Measurements from ENCODE around the gene MOB3A.
"Not testable (repeated sequence)": the region's sequence is repeated elsewhere in the genome, so short reads cannot be mapped to it uniquely, and the experiment has no call there.

Gene MOB3A

GRCh38 chr19:2096034-2096479 is at the start of gene MOB3A:
Gene MOB3A, minus strand, starts transcription at chr19:2096326. Its CDS starts 17,766 bp downstream, at chr19:2078560.
- DNase-seq (ENCODE audit: low spot score): peak; percentile 56

- DNase-seq (ENCODE audit: low spot score): no peak
Measured at GRCh38 chr19:2145831-2146241, 49.7 kb upstream of the MOB3A start.

- no peak for DNase-seq (ENCODE audit: low spot score)
Measured at GRCh38 chr19:2144190-2144589, 48.1 kb upstream of the MOB3A start.

DNA sequence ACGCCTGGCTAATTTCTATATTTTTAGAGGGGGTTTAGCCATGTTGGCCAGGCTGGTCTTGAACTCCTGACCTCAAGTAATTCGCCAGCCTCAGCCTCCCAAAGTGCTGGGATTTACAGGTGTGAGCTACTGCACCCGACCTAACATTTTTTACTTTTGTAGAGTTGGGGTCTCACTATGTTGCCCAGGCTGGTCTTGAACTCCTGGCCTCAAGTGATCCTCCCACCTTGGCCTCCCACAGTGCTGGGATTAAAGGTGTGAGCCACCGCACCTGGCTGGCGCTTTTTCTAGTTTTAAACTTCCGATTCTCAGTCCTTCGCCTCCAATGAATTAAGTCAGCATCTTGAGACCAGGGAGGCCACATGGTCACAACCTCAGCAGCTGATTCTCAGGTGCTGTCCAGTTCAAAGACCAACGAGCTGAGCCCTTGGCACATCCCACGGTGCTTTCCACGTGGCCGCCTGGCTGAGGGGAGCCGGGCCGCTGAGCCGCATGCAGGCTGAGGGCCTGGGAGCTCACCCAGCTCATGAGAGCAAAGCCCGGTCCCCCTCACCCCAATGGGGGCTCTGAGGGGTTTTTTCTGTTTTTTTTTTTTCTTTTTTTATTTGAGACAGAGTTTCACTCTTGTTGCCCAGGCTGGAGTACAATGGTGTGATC is 46.2 kb upstream of the MOB3A start:
- DNase-seq (ENCODE audit: low spot score): no peak

GRCh38 chr19:2140138-2140569 is 44.0 kb upstream of the MOB3A start:
- no peak for DNase-seq (ENCODE audit: low spot score)

- DNase-seq (ENCODE audit: low spot score): no peak
Measured at GRCh38 chr19:2139385-2140137, 43.4 kb upstream of the MOB3A start.

DNA sequence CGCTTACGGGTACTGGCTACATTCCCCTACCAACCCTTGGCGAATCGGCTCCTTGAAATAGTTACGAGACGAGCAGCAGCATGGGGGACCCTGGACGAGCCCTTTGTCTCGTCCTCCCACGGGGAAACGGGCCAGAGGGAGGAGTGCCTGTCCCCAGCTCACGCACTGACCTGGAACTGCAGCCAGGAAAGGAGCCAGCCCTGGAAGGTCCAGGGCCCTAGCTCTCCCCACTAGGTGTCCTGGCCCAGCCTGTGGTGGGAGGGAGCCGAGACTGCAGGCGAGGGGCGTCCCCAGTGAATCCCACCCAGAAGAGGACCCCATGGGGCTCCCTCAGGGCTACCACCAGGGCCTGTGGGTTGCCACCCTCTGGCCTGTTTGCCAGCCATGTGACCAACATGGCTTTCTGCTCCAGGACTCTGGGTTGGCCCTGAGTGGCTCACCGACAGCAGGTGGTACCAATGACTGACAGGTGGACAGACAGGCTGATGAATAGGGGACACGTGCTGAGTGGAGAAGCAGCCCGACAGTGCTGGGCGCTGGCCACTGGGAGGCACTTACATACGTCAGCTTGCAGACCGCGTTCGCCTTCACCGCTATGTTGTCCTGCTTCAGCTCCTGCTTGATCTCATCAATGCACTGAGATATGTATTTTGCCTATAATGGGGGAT is 42.1 kb upstream of the MOB3A start:
- no peak for DNase-seq (ENCODE audit: low spot score)

DNA sequence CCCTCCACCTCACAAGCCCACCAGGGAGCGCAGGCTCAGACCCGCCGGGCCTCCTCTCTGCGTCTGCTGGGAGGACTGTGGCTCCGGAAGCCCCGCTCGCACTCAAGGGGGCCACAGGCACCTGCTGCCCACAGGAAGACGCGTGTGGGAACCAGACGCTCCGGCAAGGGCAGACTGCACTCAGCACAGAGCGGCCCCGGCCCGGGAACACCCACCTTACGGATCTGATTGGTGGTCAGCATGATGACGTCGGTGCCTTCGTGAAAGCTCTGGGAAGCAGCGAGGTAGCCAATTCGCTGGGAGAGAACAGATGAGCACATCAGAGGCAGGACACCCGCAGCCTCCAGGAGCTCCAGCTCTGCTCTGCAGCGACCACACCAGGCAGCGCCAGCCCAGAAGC is 40.7 kb upstream of the MOB3A start:
- no peak for DNase-seq (ENCODE audit: low spot score)

- DNase-seq (ENCODE audit: low spot score): no peak
Measured at GRCh38 chr19:2135474-2136402, 39.6 kb upstream of the MOB3A start.

GRCh38 chr19:2132731-2133490 is 36.8 kb upstream of the MOB3A start:
- no peak for DNase-seq (ENCODE audit: low spot score)

GRCh38 chr19:2132191-2132590 is 36.1 kb upstream of the MOB3A start:
- no peak for DNase-seq (ENCODE audit: low spot score)

- not testable (repeated sequence) for DNase-seq (ENCODE audit: low spot score)
Measured at GRCh38 chr19:2131012-2131975, 35.2 kb upstream of the MOB3A start.

DNA sequence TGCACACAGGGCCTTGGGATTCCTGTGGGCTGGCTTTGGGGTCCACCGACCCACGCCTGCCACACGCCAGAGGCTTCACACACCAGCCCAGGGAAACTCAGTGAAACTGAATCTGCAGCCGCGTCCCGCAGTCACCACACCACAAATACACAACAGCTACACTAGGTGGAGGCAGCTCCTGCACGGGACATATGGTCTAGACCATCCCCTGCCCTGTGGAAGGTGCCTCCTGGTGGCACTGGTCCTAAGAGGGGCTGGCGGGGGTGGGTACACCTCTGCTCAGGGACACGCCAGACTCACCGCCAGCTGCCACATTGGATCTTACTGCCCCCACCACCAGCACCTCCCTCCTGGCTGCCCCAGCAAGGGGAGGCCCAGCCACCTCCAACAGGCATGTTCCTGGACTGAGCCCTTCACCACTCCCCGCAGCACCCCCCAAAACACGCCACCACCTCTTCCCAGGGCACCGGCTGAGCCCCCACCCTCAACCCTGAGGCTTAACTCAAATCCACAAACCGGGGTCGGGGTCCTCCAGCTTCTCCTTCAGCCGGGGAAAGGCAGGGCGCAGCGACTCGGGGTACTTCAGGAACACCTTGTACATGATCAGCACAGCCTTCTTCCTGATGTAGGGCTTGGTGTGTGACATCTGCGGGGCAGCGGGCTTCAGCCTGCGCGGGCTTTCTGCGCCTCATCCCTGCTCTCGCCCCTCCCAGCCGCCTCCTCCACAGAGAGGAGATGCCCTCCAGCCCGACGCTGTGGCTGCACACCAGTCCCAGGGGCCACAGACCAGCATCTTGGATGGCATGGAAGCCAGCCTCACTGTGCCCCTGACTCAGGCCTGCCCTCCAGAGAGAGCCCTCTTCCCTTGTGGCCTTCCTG is 34.0 kb upstream of the MOB3A start:
- no peak for DNase-seq (ENCODE audit: low spot score)

- no peak for DNase-seq (ENCODE audit: low spot score)
Measured at GRCh38 chr19:2129486-2129885, 33.4 kb upstream of the MOB3A start.

- DNase-seq (ENCODE audit: low spot score): no peak
Measured at GRCh38 chr19:2129022-2129421, 32.9 kb upstream of the MOB3A start.

GRCh38 chr19:2128252-2128651 is 32.1 kb upstream of the MOB3A start:
- DNase-seq (ENCODE audit: low spot score): not testable (repeated sequence)

DNA sequence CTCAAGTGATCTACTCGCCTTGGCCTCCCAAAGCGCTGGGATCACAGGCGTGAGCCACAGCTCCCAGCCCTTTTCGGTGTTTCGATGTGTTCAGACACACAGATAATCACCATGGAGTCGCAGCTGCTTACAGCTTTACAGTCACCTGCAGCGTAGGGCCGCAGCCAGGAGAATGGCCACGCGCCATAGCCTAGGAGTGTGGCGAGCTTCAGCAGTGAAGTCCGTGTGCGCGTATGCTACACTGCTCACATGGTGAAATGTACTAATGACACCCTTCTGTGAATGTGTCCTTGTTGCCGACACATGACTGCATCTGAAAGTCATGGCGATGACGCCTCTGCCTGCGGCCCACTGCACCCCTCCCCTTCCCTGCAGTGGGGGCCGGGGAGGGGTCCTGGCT is 31.6 kb upstream of the MOB3A start:
- DNase-seq (ENCODE audit: low spot score): no peak

DNA sequence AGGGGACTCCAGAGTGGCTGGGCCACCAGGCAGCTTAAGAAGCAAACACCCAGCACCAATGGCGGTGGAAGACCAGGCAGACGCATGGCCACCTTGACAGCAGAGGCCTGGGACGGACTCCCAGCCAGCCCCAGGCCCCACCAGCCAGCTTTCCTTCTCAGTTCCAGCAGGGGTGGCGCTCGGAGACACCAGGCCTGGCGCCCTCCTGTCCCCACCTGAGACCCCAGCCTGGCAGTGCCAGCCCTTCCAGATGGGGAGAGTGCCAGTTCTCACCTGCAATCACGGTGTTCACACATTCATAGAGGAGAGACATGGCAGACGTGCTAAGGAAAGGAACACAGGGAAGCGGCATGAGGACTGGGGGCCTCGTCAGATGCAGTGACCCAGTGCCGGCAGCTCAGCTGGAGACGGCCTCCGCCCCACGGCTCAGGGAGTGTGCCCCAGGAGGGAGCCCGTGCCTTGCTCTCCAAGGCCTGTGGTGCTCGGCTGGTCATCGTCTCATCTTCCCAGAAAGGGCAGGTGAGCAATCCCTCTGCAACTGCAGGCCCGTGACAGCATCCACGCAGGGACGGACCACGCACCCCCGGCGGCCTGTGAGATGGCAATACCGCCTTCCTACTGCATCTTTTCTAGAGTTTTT is 30.9 kb upstream of the MOB3A start:
- no peak for DNase-seq (ENCODE audit: low spot score)
